ENCODE data around the gene LLGL1. TPM values are rescaled to one million over a fixed set of nuclear protein-coding genes. Genes with fewer than 3 reads are reported as not detected.

Gene LLGL1
- total RNA-seq, 2 experiments from 2014 or later = 17.5 to 18.4 TPM

- ChIA-PET CTCF (interaction anchor here (0.6 to 4.0 kb wide), 11 partner anchors 9 to 76 kb away, joined by 3 to 23 read pairs (median 3); no protein-coding TSS in a partner anchor), POLR2A (no interaction called here)
- no peaks in the 10 kb centered on the region for H3K27me3 Mint-ChIP-seq
- H3K4me3 Mint-ChIP-seq = no peak overlapping the region
- intact Hi-C loops (cut with DNase I, micrococcal nuclease) = loop anchor here (1.0 to 10.0 kb wide), 3 partner anchors 76 to 347 kb away; no protein-coding TSS in a partner anchor
- no peaks in the 10 kb centered on the region for H3K4me1 Mint-ChIP-seq
- no peaks in the 10 kb centered on the region for H3K36me3 Mint-ChIP-seq (ENCODE audit: low read depth)
- no peak overlapping the region for H3K27ac Mint-ChIP-seq
- ATAC-seq (peak; percentile 90), DNase-seq (peak; percentile 87)
- H3K9me3 Mint-ChIP-seq (ENCODE audit: low read depth) = no peaks in the 10 kb centered on the region
Measured at GRCh38 chr17:18217412-18218015, 7.9 kb upstream of the LLGL1 start.

GRCh38 chr17:18218756-18219415, 6.5 kb upstream of the LLGL1 start:
- H3K9me3 Mint-ChIP-seq (ENCODE audit: low read depth) = no peaks in the 10 kb centered on the region
- no peak overlapping the region for H3K4me3 Mint-ChIP-seq
- CTCF ChIA-PET = interaction anchor here (1.1 to 4.0 kb wide), 5 partner anchors 16 to 77 kb away, joined by 3 to 23 read pairs (median 3); no protein-coding TSS in a partner anchor
- no peaks in the 10 kb centered on the region for H3K4me1 Mint-ChIP-seq
- intact Hi-C loops (cut with DNase I, micrococcal nuclease) = loop anchor here in 1 of 2 experiments (10.0 kb wide), 1 partner anchor 346 kb away; no protein-coding TSS in a partner anchor
- H3K36me3 Mint-ChIP-seq (ENCODE audit: low read depth) = no peaks in the 10 kb centered on the region
- no peaks in the 10 kb centered on the region for H3K27me3 Mint-ChIP-seq
- no peak overlapping the region for H3K27ac Mint-ChIP-seq
- DNase-seq (no peak), ATAC-seq (no peak)
- POLR2A ChIA-PET = no interaction called here

- Mint-ChIP-seq H3K27me3 (no peaks in the 10 kb centered on the region), H3K9me3 (ENCODE audit: low read depth) (no peaks in the 10 kb centered on the region), H3K36me3 (ENCODE audit: low read depth) (no peaks in the 10 kb centered on the region), H3K4me1 (peaks cover 18% of the 10 kb centered on the region), H3K4me3 (no peak overlapping the region), H3K27ac (no peak overlapping the region)
- no peak for DNase-seq
- ChIA-PET CTCF (interaction anchor here (0.8 to 1.2 kb wide), 2 partner anchors 82 to 130 kb away, joined by 3 to 4 read pairs; no protein-coding TSS in a partner anchor), POLR2A (no interaction called here)
- intact Hi-C loops (cut with DNase I, micrococcal nuclease) = no loop called here
- no peak for ATAC-seq
Measured at GRCh38 chr17:18224053-18224386, 1.4 kb upstream of the LLGL1 start.

- Mint-ChIP-seq H3K27ac (peak overlapping the region; percentile 55), H3K36me3 (ENCODE audit: low read depth) (no peaks in the 10 kb centered on the region), H3K4me3 (peak overlapping the region; percentile 56), H3K27me3 (no peaks in the 10 kb centered on the region), H3K9me3 (ENCODE audit: low read depth) (no peaks in the 10 kb centered on the region), H3K4me1 (peaks cover 18% of the 10 kb centered on the region)
- POLR2A ChIA-PET = no interaction called here
- intact Hi-C loops (cut with DNase I, micrococcal nuclease) = loop anchor here (1.0 to 5.0 kb wide), 8 partner anchors 34 to 252 kb away; partner anchors contain the start of genes ALKBH5 (in 2 of the 2), SMCR8 (in 2 of the 2), ATPAF2 (in 1 of the 2) and DRC3 (in 1 of the 2)
- CTCF ChIA-PET = interaction anchor here (0.8 to 1.2 kb wide), 3 partner anchors 82 to 191 kb away, joined by 3 to 5 read pairs (median 4); no protein-coding TSS in a partner anchor
- ATAC-seq = no peak
- DNase-seq = no peak
Measured at GRCh38 chr17:18224387-18225120, 881 bp upstream of the LLGL1 start.

- Mint-ChIP-seq H3K4me3 (peak overlapping the region; percentile 82), H3K9me3 (ENCODE audit: low read depth) (no peaks in the 10 kb centered on the region), H3K4me1 (peaks cover 18% of the 10 kb centered on the region), H3K27me3 (no peaks in the 10 kb centered on the region), H3K27ac (peak overlapping the region; percentile 71), H3K36me3 (ENCODE audit: low read depth) (no peaks in the 10 kb centered on the region)
- intact Hi-C loops (cut with DNase I, micrococcal nuclease) = loop anchor here (1.0 to 5.0 kb wide), 8 partner anchors 33 to 253 kb away; partner anchors contain the start of genes ALKBH5 (in 2 of the 2), SMCR8 (in 2 of the 2), ATPAF2 (in 1 of the 2) and DRC3 (in 1 of the 2)
- DNase-seq (no peak), ATAC-seq (peak; percentile 21)
- CTCF ChIA-PET = interaction anchor here (0.6 to 1.0 kb wide), 2 partner anchors 43 to 193 kb away, joined by 5 to 6 read pairs; no protein-coding TSS in a partner anchor
- POLR2A ChIA-PET = no interaction called here
Measured at GRCh38 chr17:18225642-18226283, 328 bp downstream of the LLGL1 start.

- ATAC-seq (no peak), DNase-seq (peak; percentile 25)
- POLR2A ChIA-PET = no interaction called here
- Mint-ChIP-seq H3K4me3 (peak overlapping the region; percentile 82), H3K27me3 (no peaks in the 10 kb centered on the region), H3K27ac (peak overlapping the region; percentile 71), H3K36me3 (ENCODE audit: low read depth) (no peaks in the 10 kb centered on the region), H3K9me3 (ENCODE audit: low read depth) (no peaks in the 10 kb centered on the region), H3K4me1 (peaks cover 18% of the 10 kb centered on the region)
- CTCF ChIA-PET = interaction anchor here (0.6 kb wide), 1 partner anchor 42 kb away, joined by 6 read pairs; no protein-coding TSS in a partner anchor
- intact Hi-C loops (cut with DNase I, micrococcal nuclease) = loop anchor here in 1 of 2 experiments (5.0 kb wide), 1 partner anchor 44 kb away; the partner anchor contains the start of gene ALKBH5
Measured at GRCh38 chr17:18226284-18226945, 980 bp downstream of the LLGL1 start.

GRCh38 chr17:18227635-18228034, 2.2 kb downstream of the LLGL1 start:
- no peak for ATAC-seq
- Mint-ChIP-seq H3K27ac (no peak overlapping the region), H3K4me3 (no peak overlapping the region), H3K27me3 (no peaks in the 10 kb centered on the region), H3K36me3 (ENCODE audit: low read depth) (no peaks in the 10 kb centered on the region), H3K9me3 (ENCODE audit: low read depth) (no peaks in the 10 kb centered on the region), H3K4me1 (peaks cover 18% of the 10 kb centered on the region)
- intact Hi-C loops (cut with DNase I, micrococcal nuclease) = loop anchor here in 1 of 2 experiments (5.0 kb wide), 1 partner anchor 45 kb away; the partner anchor contains the start of gene ALKBH5
- no peak for DNase-seq
- ChIA-PET POLR2A (no interaction called here), CTCF (no interaction called here)

GRCh38 chr17:18228176-18228682, 2.8 kb downstream of the LLGL1 start:
- H3K4me3 Mint-ChIP-seq = no peak overlapping the region
- intact Hi-C loops (cut with DNase I, micrococcal nuclease) = loop anchor here in 1 of 2 experiments (5.0 kb wide), 1 partner anchor 46 kb away; the partner anchor contains the start of gene ALKBH5
- H3K27me3 Mint-ChIP-seq = no peaks in the 10 kb centered on the region
- no peak overlapping the region for H3K27ac Mint-ChIP-seq
- no peaks in the 10 kb centered on the region for H3K9me3 Mint-ChIP-seq (ENCODE audit: low read depth)
- H3K4me1 Mint-ChIP-seq = peaks cover 18% of the 10 kb centered on the region
- no peak for DNase-seq
- ChIA-PET CTCF (no interaction called here), POLR2A (no interaction called here)
- H3K36me3 Mint-ChIP-seq (ENCODE audit: low read depth) = no peaks in the 10 kb centered on the region
- ATAC-seq = no peak

- no peaks in the 10 kb centered on the region for H3K27me3 Mint-ChIP-seq
- H3K9me3 Mint-ChIP-seq (ENCODE audit: low read depth) = no peaks in the 10 kb centered on the region
- ATAC-seq (no peak), DNase-seq (no peak)
- CTCF ChIA-PET = interaction anchor here (1.0 kb wide), 1 partner anchor 11 kb away, joined by 3 read pairs; no protein-coding TSS in a partner anchor
- POLR2A ChIA-PET = no interaction called here
- H3K27ac Mint-ChIP-seq = no peak overlapping the region
- intact Hi-C loops (cut with DNase I, micrococcal nuclease) = loop anchor here in 1 of 2 experiments (5.0 kb wide), 1 partner anchor 47 kb away; the partner anchor contains the start of gene ALKBH5
- H3K4me1 Mint-ChIP-seq = peaks cover 18% of the 10 kb centered on the region
- H3K4me3 Mint-ChIP-seq = no peak overlapping the region
- H3K36me3 Mint-ChIP-seq (ENCODE audit: low read depth) = no peaks in the 10 kb centered on the region
Measured at GRCh38 chr17:18229254-18229653, 3.8 kb downstream of the LLGL1 start.

- no peak for ATAC-seq
- DNase-seq = no peak
- no peak overlapping the region for H3K4me3 Mint-ChIP-seq
- no peaks in the 10 kb centered on the region for H3K27me3 Mint-ChIP-seq
- H3K36me3 Mint-ChIP-seq (ENCODE audit: low read depth) = peaks cover 2% of the 10 kb centered on the region
- H3K27ac Mint-ChIP-seq = no peak overlapping the region
- ChIA-PET POLR2A (no interaction called here), CTCF (interaction anchor here (1.0 kb wide), 1 partner anchor 12 kb away, joined by 3 read pairs; no protein-coding TSS in a partner anchor)
- peaks cover 19% of the 10 kb centered on the region for H3K4me1 Mint-ChIP-seq
- no peaks in the 10 kb centered on the region for H3K9me3 Mint-ChIP-seq (ENCODE audit: low read depth)
- intact Hi-C loops (cut with DNase I, micrococcal nuclease) = loop anchor here in 1 of 2 experiments (5.0 kb wide), 1 partner anchor 47 kb away; the partner anchor contains the start of gene ALKBH5
Measured at GRCh38 chr17:18229771-18230170, 4.3 kb downstream of the LLGL1 start.

Data from activated CD4-positive, alpha-beta T cell treated with anti-CD3 and anti-CD28 coated beads for 36 hours (primary cell).